H1 (cell line): ENCODE measurements around the gene TPPP2. TPM values are rescaled to one million over a fixed set of nuclear protein-coding genes. Genes with fewer than 3 reads are reported as not detected.

Source experiments
- BACH1 ChIP-seq: IDR thresholded peaks from 2 replicates; pipeline ENCODE4 v1.6.1; 2012; ENCODE audit warnings: low read length, improper control_type of control experiment
- CBX5 ChIP-seq: fragments of 300-800, 300-1000 bp; sonication (generic); IDR thresholded peaks from 2 replicates; pipeline ENCODE4 v1.7.1; 2016; ENCODE audit warnings: antibody characterized with exemption, low read length, low read depth
- CTCF ChIP-seq, 3 experiments: IDR thresholded peaks; 1 replicate in 2 of 3; 2 replicates in 1 of 3; pipeline versions ENCODE4 v1.5.1 to v1.6.1; 2011; ENCODE audit warnings: low read length in 3 of 3, mild to moderate bottlenecking in 3 of 3, inconsistent platforms in 2 of 3, low read depth in 1 of 3, moderate library complexity in 1 of 3; ENCODE audit not compliant: insufficient read depth in 1 of 3; ENCODE audit errors: control extremely low read depth in 1 of 3
- FOSL1 ChIP-seq: IDR thresholded peaks from 2 replicates; pipeline ENCODE4 v1.6.1; 2011; ENCODE audit warnings: mild to moderate bottlenecking, low read depth, low read length, moderate library complexity; ENCODE audit not compliant: insufficient read depth
- KDM1A ChIP-seq: fragments of 200-600, 300-600 bp; sonication (generic); IDR thresholded peaks from 2 replicates; pipeline ENCODE4 v1.7.1; 2016; ENCODE audit warnings: mild to moderate bottlenecking, low read length, borderline replicate concordance
- KDM4A ChIP-seq: IDR thresholded peaks from one replicate; pipeline ENCODE4 v1.7.1; 2012; ENCODE audit warnings: low read depth, mild to moderate bottlenecking, moderate library complexity, low read length, inconsistent platforms; ENCODE audit not compliant: severe bottlenecking
- NRF1 ChIP-seq: IDR thresholded peaks from 2 replicates; pipeline ENCODE4 v1.6.1; 2011; ENCODE audit warnings: mild to moderate bottlenecking, low read depth, low read length, improper control_type of control experiment
- TAF7 ChIP-seq: optimal IDR thresholded peaks from 2 replicates; pipeline ENCODE3; 2011; ENCODE audit warnings: low read depth, mild to moderate bottlenecking, inconsistent platforms, low read length, moderate library complexity, borderline replicate concordance
- polyA plus RNA-seq, 7 experiments: library from polyadenylated mRNA; depleted of rRNA in 3 of 7; stranded (reverse) in 5 of 7; unstranded in 2 of 7; fragments of >200 nt in 5 of 7; fragments of 200-250 nt in 2 of 7; gene quantifications; 1 replicate in 5 of 7; 2 replicates in 1 of 7; 4 replicates in 1 of 7; pipeline versions ENCODE4 v1.2.1 to v1.2.3, GENCODE V29; 2011 to 2013; ENCODE audit warnings: missing spikeins in 2 of 7, mixed read lengths in 2 of 7
- total RNA-seq: library from RNA; stranded (reverse); fragmentation: NEBNext Ultra II Directional; extraction: Animal tissue kit (Norgen Biotek cat#: 25700); gene quantifications from 2 replicates; pipeline ENCODE4 v1.2.1, GENCODE V29; 2021
- TF ChIP-seq, protein P1 (sequence below): IDR thresholded peaks from 2 replicates; pipeline ENCODE4 v1.6.1; 2012; ENCODE audit warnings: low read length, inconsistent platforms

Gene TPPP2
- total and polyA plus RNA-seq, 2 of the 8 experiments (the other 6 are each of a cell fraction or from before 2014, with no cell fraction given): not detected

DNA sequence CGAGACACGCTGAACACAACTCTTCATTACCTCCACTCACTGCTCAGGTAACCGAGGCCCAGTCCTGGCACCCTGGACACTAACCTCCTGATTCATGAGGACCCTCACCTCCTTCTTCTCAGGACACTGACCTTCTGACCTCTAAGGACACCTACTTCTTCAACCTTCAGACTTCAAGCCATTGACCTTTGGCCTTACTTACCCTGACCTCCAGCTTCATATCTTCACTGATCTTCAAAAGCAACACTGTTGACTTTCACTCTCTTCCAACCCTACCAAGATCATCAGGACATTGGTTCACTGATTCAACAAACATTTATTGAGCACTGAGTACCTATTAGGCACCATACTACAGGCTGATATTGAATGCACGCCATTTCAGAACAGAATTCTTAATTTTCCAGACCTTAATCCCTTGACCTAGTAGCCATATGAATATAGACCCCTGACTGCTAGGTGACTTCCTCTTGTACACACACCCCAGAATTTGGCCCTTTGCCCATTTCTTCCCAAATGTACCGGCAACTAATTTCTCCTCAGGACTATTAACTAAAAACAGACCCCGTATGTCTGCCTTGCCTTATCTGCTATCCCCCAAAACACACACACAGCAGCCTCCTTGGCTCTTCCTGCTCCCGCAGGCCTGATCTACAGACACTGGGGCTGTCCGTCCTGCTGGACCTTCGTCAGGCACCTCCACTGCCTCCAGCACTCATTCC, 45.9 kb downstream of the TPPP2 start (continued):
- TF ChIP-seq, protein P1, sequence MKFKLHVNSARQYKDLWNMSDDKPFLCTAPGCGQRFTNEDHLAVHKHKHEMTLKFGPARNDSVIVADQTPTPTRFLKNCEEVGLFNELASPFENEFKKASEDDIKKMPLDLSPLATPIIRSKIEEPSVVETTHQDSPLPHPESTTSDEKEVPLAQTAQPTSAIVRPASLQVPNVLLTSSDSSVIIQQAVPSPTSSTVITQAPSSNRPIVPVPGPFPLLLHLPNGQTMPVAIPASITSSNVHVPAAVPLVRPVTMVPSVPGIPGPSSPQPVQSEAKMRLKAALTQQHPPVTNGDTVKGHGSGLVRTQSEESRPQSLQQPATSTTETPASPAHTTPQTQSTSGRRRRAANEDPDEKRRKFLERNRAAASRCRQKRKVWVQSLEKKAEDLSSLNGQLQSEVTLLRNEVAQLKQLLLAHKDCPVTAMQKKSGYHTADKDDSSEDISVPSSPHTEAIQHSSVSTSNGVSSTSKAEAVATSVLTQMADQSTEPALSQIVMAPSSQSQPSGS: no peak
- TF ChIP-seq CTCF (IDR thresholded peaks at IDR 0.05; ENCODE audit: control extremely low read depth in 1 of 3, insufficient read depth in 1 of 3, low read depth in 1 of 3, low read length in 3 of 3) (no peak), BACH1 (no peak), FOSL1 (no peak), KDM1A (no peak), CBX5 (no peak), TAF7 (no peak), NRF1 (no peak), KDM4A (no peak)
